ENCODE measurements around the gene SEC23B. TPM values are rescaled to one million over a fixed set of nuclear protein-coding genes. Genes with fewer than 3 reads are reported as not detected.

SEC23B gene
- total and polyA plus RNA-seq, 2 of the 13 experiments (the other 11 are each of a cell fraction or from before 2014, with no cell fraction given) = 114 to 120 TPM

- DNase-seq (ENCODE audit: low spot score) (no peak), FAIRE-seq (no peak), ATAC-seq (no peak)
- no TSS peak for BruUV-seq (replicated peaks)
- Histone ChIP-seq H4K20me1 (ENCODE audit: insufficient read depth, low read length) (no peaks in the 10 kb centered on the region), H3K36me3 (replicated peaks in 1 of 2; ENCODE audit: control insufficient read depth in 1 of 2, insufficient read depth in 2 of 2, low read length in 2 of 2) (peaks cover 12 to 42% of the 10 kb centered on the region in 2 experiments), H3K4me1 (ENCODE audit: insufficient read depth, low read length) (peaks cover 36% of the 10 kb centered on the region), H3K27ac (ENCODE audit: extremely low read length, insufficient read depth, low read length) (no peak overlapping the region), H3K4me2 (ENCODE audit: low read depth, low read length) (no peak overlapping the region), H3K9ac (ENCODE audit: insufficient read depth, low read depth, low read length) (no peak overlapping the region), H3K79me2 (ENCODE audit: insufficient read depth, low read length) (peaks cover 22% of the 10 kb centered on the region), H2AFZ (ENCODE audit: low read length) (no peak overlapping the region), H3K9me3 (ENCODE audit: low read length) (no peaks in the 10 kb centered on the region), H3K27me3 (ENCODE audit: control insufficient read depth in 1 of 2, insufficient read depth in 2 of 2, low read length in 2 of 2) (no peaks in the 10 kb centered on the region; a peak in 1 of 5 replicates), H3K4me3 (replicated peaks in 1 of 3; ENCODE audit: insufficient read depth in 1 of 3, low read depth in 2 of 3, low read length in 3 of 3) (no peak overlapping the region)
- intact Hi-C loops (cut with micrococcal nuclease; ENCODE audit: unreplicated experiment) = no loop called here
- TF ChIP-seq ZFY (CRISPR knock-in tag; IDR thresholded peaks at IDR 0.05) = no peak
- TF ChIP-seq SIN3B (IDR thresholded peaks at IDR 0.05; ENCODE audit: low read length) = no peak
- TF ChIP-seq ZNF709 (CRISPR knock-in tag; IDR thresholded peaks at IDR 0.05) = no peak
- 95% methylated on average over 1 of the region's 1 CpG for WGBS (ENCODE audit: low lambda C conversion rate)
- in situ Hi-C loops (cut with HindIII; ENCODE audit: extremely low pct_ligation_motif_present, low pct_unique_long_range_greater_than_20kb) = no loop called here
- POLR2A ChIA-PET = no interaction called here
- CTCF ChIA-PET (ENCODE audit: low intra/inter-chr PET ratio, low total read pairs) = no interaction called here
Measured at GRCh38 chr20:18511571-18511970, 3.8 kb downstream of the SEC23B start.

- ATAC-seq (no peak), DNase-seq (ENCODE audit: low spot score) (no peak), FAIRE-seq (no peak)
- no peaks in the 10 kb centered on the region; a peak in 1 of 5 replicates for H3K27me3 ChIP-seq (ENCODE audit: control insufficient read depth in 1 of 2, insufficient read depth in 2 of 2, low read length in 2 of 2)
- ChIA-PET POLR2A (no interaction called here), CTCF (ENCODE audit: low intra/inter-chr PET ratio, low total read pairs) (no interaction called here)
- H2AFZ ChIP-seq (ENCODE audit: low read length) = no peak overlapping the region
- H3K9ac ChIP-seq (ENCODE audit: insufficient read depth, low read depth, low read length) = no peak overlapping the region
- peaks cover 12 to 54% of the 10 kb centered on the region in 2 experiments for H3K36me3 ChIP-seq (replicated peaks in 1 of 2; ENCODE audit: control insufficient read depth in 1 of 2, insufficient read depth in 2 of 2, low read length in 2 of 2)
- intact Hi-C loops (cut with micrococcal nuclease; ENCODE audit: unreplicated experiment) (no loop called here), in situ Hi-C loops (cut with HindIII; ENCODE audit: extremely low pct_ligation_motif_present, low pct_unique_long_range_greater_than_20kb) (no loop called here)
- no peak overlapping the region for H3K27ac ChIP-seq (ENCODE audit: extremely low read length, insufficient read depth, low read length)
- BruUV-seq (replicated peaks) = no TSS peak
- H3K4me2 ChIP-seq (ENCODE audit: low read depth, low read length) = no peak overlapping the region
- H4K20me1 ChIP-seq (ENCODE audit: insufficient read depth, low read length) = no peaks in the 10 kb centered on the region
- TF ChIP-seq CEBPB (IDR thresholded peaks at IDR 0.05; ENCODE audit: borderline replicate concordance, low read depth, low read length) (peak; percentile 73), ZNF354B (CRISPR knock-in tag; IDR thresholded peaks at IDR 0.05) (no peak), HDAC2 (CRISPR knock-in tag; IDR thresholded peaks at IDR 0.05) (no peak)
- peaks cover 24% of the 10 kb centered on the region for H3K79me2 ChIP-seq (ENCODE audit: insufficient read depth, low read length)
- peaks cover 32% of the 10 kb centered on the region for H3K4me1 ChIP-seq (ENCODE audit: insufficient read depth, low read length)
- no peak overlapping the region for H3K4me3 ChIP-seq (replicated peaks in 1 of 3; ENCODE audit: insufficient read depth in 1 of 3, low read depth in 2 of 3, low read length in 3 of 3)
- no peaks in the 10 kb centered on the region for H3K9me3 ChIP-seq (ENCODE audit: low read length)
- 94% methylated on average over 7 of the region's 7 CpGs for WGBS (ENCODE audit: low lambda C conversion rate)
Measured at GRCh38 chr20:18513208-18513607, 5.5 kb downstream of the SEC23B start.
